ENCODE data around the gene APOA1.
A peak's percentile ranks its signal among the peaks of the same experiment; 100 is the strongest.

APOA1 gene

GRCh38 chr11:116855413-116855812 lies 18.0 kb upstream of the APOA1 start:
- DNase-seq (ENCODE audit: low spot score), result no peak
- TF ChIP-seq, protein P1, sequence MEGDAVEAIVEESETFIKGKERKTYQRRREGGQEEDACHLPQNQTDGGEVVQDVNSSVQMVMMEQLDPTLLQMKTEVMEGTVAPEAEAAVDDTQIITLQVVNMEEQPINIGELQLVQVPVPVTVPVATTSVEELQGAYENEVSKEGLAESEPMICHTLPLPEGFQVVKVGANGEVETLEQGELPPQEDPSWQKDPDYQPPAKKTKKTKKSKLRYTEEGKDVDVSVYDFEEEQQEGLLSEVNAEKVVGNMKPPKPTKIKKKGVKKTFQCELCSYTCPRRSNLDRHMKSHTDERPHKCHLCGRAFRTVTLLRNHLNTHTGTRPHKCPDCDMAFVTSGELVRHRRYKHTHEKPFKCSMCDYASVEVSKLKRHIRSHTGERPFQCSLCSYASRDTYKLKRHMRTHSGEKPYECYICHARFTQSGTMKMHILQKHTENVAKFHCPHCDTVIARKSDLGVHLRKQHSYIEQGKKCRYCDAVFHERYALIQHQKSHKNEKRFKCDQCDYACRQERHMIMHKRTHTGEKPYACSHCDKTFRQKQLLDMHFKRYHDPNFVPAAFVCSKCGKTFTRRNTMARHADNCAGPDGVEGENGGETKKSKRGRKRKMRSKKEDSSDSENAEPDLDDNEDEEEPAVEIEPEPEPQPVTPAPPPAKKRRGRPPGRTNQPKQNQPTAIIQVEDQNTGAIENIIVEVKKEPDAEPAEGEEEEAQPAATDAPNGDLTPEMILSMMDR (conservative IDR thresholded peaks at IDR 0.05; ENCODE audit: low read depth), result no peak
- CTCF ChIA-PET, result interaction anchor here (0.7 to 0.8 kb wide), 2 partner anchors 19 to 62 kb away, joined by 3 to 4 read pairs; no protein-coding TSS in a partner anchor
- no peak overlapping the region for H3K27ac ChIP-seq
- POLR2A ChIA-PET (ENCODE audit: low non-redundant PET), result no interaction called here

GRCh38 chr11:116853461-116854073 lies 16.1 kb upstream of the APOA1 start:
- ChIA-PET CTCF (no interaction called here), POLR2A (ENCODE audit: low non-redundant PET) (no interaction called here)
- peak; percentile 68 for DNase-seq (ENCODE audit: low spot score)
- TF ChIP-seq, protein P1 (conservative IDR thresholded peaks at IDR 0.05; ENCODE audit: low read depth), result no peak
- peak overlapping the region; percentile 57 for H3K27ac ChIP-seq

DNA sequence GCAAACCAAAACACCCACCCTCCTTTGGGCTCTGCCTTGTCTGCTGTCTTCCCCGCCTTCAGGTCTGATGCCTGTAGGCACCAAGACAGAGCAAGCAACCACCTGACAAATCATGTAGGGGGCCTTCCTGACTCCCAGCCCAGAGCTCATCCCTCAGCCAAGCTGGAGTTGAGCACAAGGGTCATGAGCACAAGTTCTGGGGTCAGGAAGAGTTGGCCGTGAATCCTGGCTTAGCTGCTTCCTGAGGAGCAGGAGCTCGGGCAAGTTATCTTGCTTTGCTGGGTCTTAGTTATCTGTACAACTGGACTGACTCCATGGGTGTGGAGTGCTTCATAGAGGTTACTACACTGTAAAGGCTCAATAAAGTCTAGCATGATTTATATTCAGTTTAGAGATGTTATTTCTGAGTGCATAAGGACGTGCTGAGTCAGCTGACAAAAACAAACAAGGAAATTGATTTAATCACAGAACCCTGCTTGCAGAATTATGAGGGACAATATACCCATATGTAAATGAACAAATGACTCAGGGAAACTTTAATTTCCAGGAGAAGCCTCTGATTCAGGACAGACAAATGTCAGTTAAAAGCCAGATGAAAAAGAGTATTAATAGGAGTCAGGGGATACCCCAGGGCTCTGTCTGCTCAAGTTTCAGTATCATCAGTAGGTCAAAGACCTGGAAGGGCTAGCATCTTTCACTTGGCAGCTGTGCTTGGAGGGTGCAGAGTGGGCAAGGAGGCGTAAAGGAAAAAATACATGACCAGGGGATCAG lies 15.0 kb upstream of the APOA1 start:
- POLR2A ChIA-PET (ENCODE audit: low non-redundant PET), result no interaction called here
- DNase-seq (ENCODE audit: low spot score), result no peak
- CTCF ChIA-PET, result no interaction called here
- TF ChIP-seq, protein P1 (conservative IDR thresholded peaks at IDR 0.05; ENCODE audit: low read depth), result no peak
- no peak overlapping the region for H3K27ac ChIP-seq

- no peak overlapping the region for H3K27ac ChIP-seq
- TF ChIP-seq, protein P1 (conservative IDR thresholded peaks at IDR 0.05; ENCODE audit: low read depth), result no peak
- no peak for DNase-seq (ENCODE audit: low spot score)
- ChIA-PET CTCF (no interaction called here), POLR2A (ENCODE audit: low non-redundant PET) (no interaction called here)
Observed at GRCh38 chr11:116851626-116852025, 14.2 kb upstream of the APOA1 start.

DNA sequence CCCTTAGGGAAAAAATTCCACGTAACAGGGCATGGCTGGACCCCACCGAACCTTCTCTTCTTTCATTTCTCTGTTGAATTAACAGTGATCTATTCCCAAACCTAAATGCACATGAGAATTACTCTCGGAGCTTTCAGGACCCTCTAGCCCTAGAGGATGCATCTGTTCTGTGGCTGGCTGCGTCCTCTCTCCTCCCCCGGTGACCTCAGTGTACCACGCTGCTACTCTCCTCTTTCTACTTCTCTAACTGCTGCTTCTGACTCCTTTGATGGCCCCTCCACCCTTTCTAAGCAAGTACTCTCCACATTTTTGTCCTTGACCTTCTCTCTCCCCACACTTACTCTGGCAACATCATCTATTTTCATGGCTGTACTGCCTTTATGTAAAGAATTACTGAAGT lies 12.1 kb upstream of the APOA1 start:
- ChIA-PET POLR2A (ENCODE audit: low non-redundant PET) (no interaction called here), CTCF (no interaction called here)
- TF ChIP-seq, protein P1 (conservative IDR thresholded peaks at IDR 0.05; ENCODE audit: low read depth), result no peak
- no peak overlapping the region for H3K27ac ChIP-seq
- DNase-seq (ENCODE audit: low spot score), result no peak

GRCh38 chr11:116849060-116849459 lies 11.6 kb upstream of the APOA1 start:
- ChIA-PET POLR2A (ENCODE audit: low non-redundant PET) (no interaction called here), CTCF (interaction anchor here (0.7 kb wide), 1 partner anchor 84 kb away, joined by 3 read pairs; no protein-coding TSS in a partner anchor)
- no peak overlapping the region for H3K27ac ChIP-seq

More at GRCh38 chr11:116849060-116849459, 11.6 kb upstream of the APOA1 start:
- TF ChIP-seq, protein P1 (conservative IDR thresholded peaks at IDR 0.05; ENCODE audit: low read depth), result no peak
- no peak for DNase-seq (ENCODE audit: low spot score)
